ENCODE measurements around the gene DYNLRB1. TPM values are rescaled to one million over a fixed set of nuclear protein-coding genes. Genes with fewer than 3 reads are reported as not detected.
A peak's percentile ranks its signal among the peaks of the same experiment; 100 is the strongest.

DYNLRB1 gene
- total RNA-seq, 1 donor from 2014 or later = 135 TPM

- Histone ChIP-seq H3K4me1 (peaks cover 9% of the 10 kb centered on the region), H3K4me3 (no peak overlapping the region), H3K27ac (no peak overlapping the region), H3K36me3 (no peaks in the 10 kb centered on the region), H3K27me3 (no peaks in the 10 kb centered on the region), H3K9me3 (no peaks in the 10 kb centered on the region)
- intact Hi-C loops (cut with DNase I) = no loop called here
- peak in 1 of 2 donors; percentile 29 for DNase-seq (ENCODE audit: extremely low spot score in 2 of 2)
- TF ChIP-seq POLR2AphosphoS5 (IDR thresholded peaks at IDR 0.05; ENCODE audit: insufficient read depth in 1 of 2, low read depth in 1 of 2) (no peak), POLR2A (IDR thresholded peaks at IDR 0.05) (no peak)
- TF ChIP-seq, protein P1, sequence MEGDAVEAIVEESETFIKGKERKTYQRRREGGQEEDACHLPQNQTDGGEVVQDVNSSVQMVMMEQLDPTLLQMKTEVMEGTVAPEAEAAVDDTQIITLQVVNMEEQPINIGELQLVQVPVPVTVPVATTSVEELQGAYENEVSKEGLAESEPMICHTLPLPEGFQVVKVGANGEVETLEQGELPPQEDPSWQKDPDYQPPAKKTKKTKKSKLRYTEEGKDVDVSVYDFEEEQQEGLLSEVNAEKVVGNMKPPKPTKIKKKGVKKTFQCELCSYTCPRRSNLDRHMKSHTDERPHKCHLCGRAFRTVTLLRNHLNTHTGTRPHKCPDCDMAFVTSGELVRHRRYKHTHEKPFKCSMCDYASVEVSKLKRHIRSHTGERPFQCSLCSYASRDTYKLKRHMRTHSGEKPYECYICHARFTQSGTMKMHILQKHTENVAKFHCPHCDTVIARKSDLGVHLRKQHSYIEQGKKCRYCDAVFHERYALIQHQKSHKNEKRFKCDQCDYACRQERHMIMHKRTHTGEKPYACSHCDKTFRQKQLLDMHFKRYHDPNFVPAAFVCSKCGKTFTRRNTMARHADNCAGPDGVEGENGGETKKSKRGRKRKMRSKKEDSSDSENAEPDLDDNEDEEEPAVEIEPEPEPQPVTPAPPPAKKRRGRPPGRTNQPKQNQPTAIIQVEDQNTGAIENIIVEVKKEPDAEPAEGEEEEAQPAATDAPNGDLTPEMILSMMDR (IDR thresholded peaks at IDR 0.05) = no peak
Measured at GRCh38 chr20:34575271-34575670, 59.0 kb downstream of the DYNLRB1 start.

- Histone ChIP-seq H3K27ac (no peak overlapping the region), H3K27me3 (no peaks in the 10 kb centered on the region), H3K9me3 (no peaks in the 10 kb centered on the region), H3K4me3 (no peak overlapping the region), H3K4me1 (peaks cover 13% of the 10 kb centered on the region), H3K36me3 (no peaks in the 10 kb centered on the region)
- DNase-seq (ENCODE audit: extremely low spot score in 2 of 2) = peak in 1 of 2 donors; percentile 56
- intact Hi-C loops (cut with DNase I) = no loop called here
- TF ChIP-seq POLR2A (IDR thresholded peaks at IDR 0.05) = no peak
- TF ChIP-seq POLR2AphosphoS5 (IDR thresholded peaks at IDR 0.05; ENCODE audit: insufficient read depth in 1 of 2, low read depth in 1 of 2) = no peak
- TF ChIP-seq, protein P1 (IDR thresholded peaks at IDR 0.05) = no peak
Measured at GRCh38 chr20:34575756-34576155, 59.5 kb downstream of the DYNLRB1 start.

DNA sequence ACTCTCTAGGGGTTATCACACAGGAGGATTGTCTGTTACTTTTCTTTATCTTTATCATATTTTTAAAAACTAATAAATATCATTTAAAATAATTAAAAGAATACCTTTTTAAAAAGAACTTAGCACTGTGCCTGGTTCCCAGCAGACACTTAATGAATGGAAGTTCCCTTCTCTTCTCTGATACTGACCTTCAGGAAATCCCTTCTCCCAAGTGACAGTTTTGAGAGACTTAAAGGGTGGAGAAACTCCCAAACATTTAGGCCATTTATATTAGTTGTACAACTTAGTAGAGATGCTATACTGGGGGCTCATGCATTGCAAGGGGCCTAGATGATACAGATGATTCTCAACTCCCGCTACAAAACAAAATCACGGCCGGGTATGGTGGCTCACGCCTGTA lies 60.8 kb downstream of the DYNLRB1 start:
- Histone ChIP-seq H3K9me3 (no peaks in the 10 kb centered on the region), H3K4me3 (no peak overlapping the region), H3K4me1 (peaks cover 25% of the 10 kb centered on the region), H3K27ac (no peak overlapping the region), H3K36me3 (no peaks in the 10 kb centered on the region), H3K27me3 (no peaks in the 10 kb centered on the region)
- intact Hi-C loops (cut with DNase I) = no loop called here
- TF ChIP-seq POLR2A (IDR thresholded peaks at IDR 0.05) (no peak), POLR2AphosphoS5 (IDR thresholded peaks at IDR 0.05; ENCODE audit: insufficient read depth in 1 of 2, low read depth in 1 of 2) (no peak)
- TF ChIP-seq, protein P1 (IDR thresholded peaks at IDR 0.05) = no peak
- DNase-seq (ENCODE audit: extremely low spot score in 2 of 2) = peak in 1 of 2 donors; percentile 6

- Histone ChIP-seq H3K27ac (no peak overlapping the region), H3K36me3 (no peaks in the 10 kb centered on the region), H3K27me3 (no peaks in the 10 kb centered on the region), H3K4me1 (peaks cover 34% of the 10 kb centered on the region), H3K4me3 (no peak overlapping the region), H3K9me3 (no peaks in the 10 kb centered on the region)
- TF ChIP-seq, protein P1 (IDR thresholded peaks at IDR 0.05) = no peak
- TF ChIP-seq POLR2AphosphoS5 (IDR thresholded peaks at IDR 0.05; ENCODE audit: insufficient read depth in 1 of 2, low read depth in 1 of 2) = no peak
- TF ChIP-seq POLR2A (IDR thresholded peaks at IDR 0.05) = no peak
- peak in 1 of 2 donors; percentile 18 for DNase-seq (ENCODE audit: extremely low spot score in 2 of 2)
- intact Hi-C loops (cut with DNase I) = no loop called here
Measured at GRCh38 chr20:34578025-34578424, 61.8 kb downstream of the DYNLRB1 start.

GRCh38 chr20:34578521-34578920 lies 62.3 kb downstream of the DYNLRB1 start:
- Histone ChIP-seq H3K27ac (no peak overlapping the region), H3K9me3 (no peaks in the 10 kb centered on the region), H3K4me1 (peaks cover 39% of the 10 kb centered on the region), H3K4me3 (no peak overlapping the region), H3K36me3 (no peaks in the 10 kb centered on the region), H3K27me3 (no peaks in the 10 kb centered on the region)
- no peak for TF ChIP-seq POLR2A (IDR thresholded peaks at IDR 0.05)
- TF ChIP-seq, protein P1 (IDR thresholded peaks at IDR 0.05) = no peak
- no peak for TF ChIP-seq POLR2AphosphoS5 (IDR thresholded peaks at IDR 0.05; ENCODE audit: insufficient read depth in 1 of 2, low read depth in 1 of 2)
- intact Hi-C loops (cut with DNase I) = no loop called here
- DNase-seq (ENCODE audit: extremely low spot score in 2 of 2) = peak in 1 of 2 donors; percentile 47

Measured in vagina (tissue), 2 donors.